Osteoblast (primary cell): Measurements from ENCODE around the gene DENND4A. TPM values are rescaled to one million over a fixed set of nuclear protein-coding genes. Genes with fewer than 3 reads are reported as not detected.
"Not testable (repeated sequence)": the region's sequence is repeated elsewhere in the genome, so short reads cannot be mapped to it uniquely, and the experiment has no call there.

Experiments used
- DNase-seq: peaks from one replicate; pipeline ENCODE4 v3.0.0; 2011; ENCODE audit warnings: low spot score, mixed read lengths; ENCODE audit not compliant: insufficient read length; ENCODE audit errors: missing footprints
- H2AFZ ChIP-seq: 2 replicates; pipeline ENCODE4 v1.6.0; 2011; ENCODE audit warnings: mild to moderate bottlenecking, low read length
- H3K27ac ChIP-seq: 2 replicates; pipeline ENCODE4 v1.5.1; 2011; ENCODE audit warnings: mild to moderate bottlenecking, low read depth, low read length, moderate library complexity
- H3K27me3 ChIP-seq: 2 replicates; pipeline ENCODE4 v1.6.0; 2012; ENCODE audit warnings: mild to moderate bottlenecking, control low read depth, inconsistent platforms, low read length, moderate library complexity; ENCODE audit not compliant: insufficient read depth
- H3K36me3 ChIP-seq: 2 replicates; pipeline ENCODE4 v1.5.1; 2011; ENCODE audit warnings: mild to moderate bottlenecking, low read length, control low read depth, moderate library complexity; ENCODE audit not compliant: insufficient read depth
- H3K4me1 ChIP-seq: 2 replicates; pipeline ENCODE4 v1.5.1; 2011; ENCODE audit warnings: mild to moderate bottlenecking, low read length, control low read depth, moderate library complexity; ENCODE audit not compliant: insufficient read depth
- H3K4me2 ChIP-seq: 2 replicates; pipeline ENCODE4 v1.6.0; 2011; ENCODE audit warnings: mild to moderate bottlenecking, low read length; ENCODE audit not compliant: insufficient read depth
- H3K4me3 ChIP-seq: fragments of 200-600 bp; sonication (generic); 3 replicates; pipeline ENCODE4 v1.5.1; 2012; ENCODE audit warnings: mild to moderate bottlenecking, low read length, inconsistent platforms; ENCODE audit not compliant: insufficient read depth
- H3K79me2 ChIP-seq: 2 replicates; pipeline ENCODE4 v1.6.0; 2012; ENCODE audit warnings: mild to moderate bottlenecking, low read length, control low read depth, inconsistent platforms; ENCODE audit not compliant: insufficient read depth
- H3K9me3 ChIP-seq: 2 replicates; pipeline ENCODE4 v1.5.1; 2011; ENCODE audit warnings: low read depth, low read length, control low read depth
- H4K20me1 ChIP-seq: 2 replicates; pipeline ENCODE4 v1.6.0; 2012; ENCODE audit warnings: mild to moderate bottlenecking, low read length, control low read depth; ENCODE audit not compliant: insufficient read depth
- total RNA-seq: library from RNA; depleted of rRNA; stranded (reverse); fragments of >200 nt; gene quantifications from 2 replicates; pipeline ENCODE4 v1.2.3, GENCODE V29; 2012
- TF ChIP-seq, protein P1 (sequence below): IDR thresholded peaks from 2 replicates; pipeline ENCODE4 v1.5.1; 2011; ENCODE audit warnings: mild to moderate bottlenecking, low read depth, low read length, moderate library complexity; ENCODE audit errors: extremely low read depth

The DENND4A gene
- total RNA-seq, 1 donor = 30.4 TPM

DNA sequence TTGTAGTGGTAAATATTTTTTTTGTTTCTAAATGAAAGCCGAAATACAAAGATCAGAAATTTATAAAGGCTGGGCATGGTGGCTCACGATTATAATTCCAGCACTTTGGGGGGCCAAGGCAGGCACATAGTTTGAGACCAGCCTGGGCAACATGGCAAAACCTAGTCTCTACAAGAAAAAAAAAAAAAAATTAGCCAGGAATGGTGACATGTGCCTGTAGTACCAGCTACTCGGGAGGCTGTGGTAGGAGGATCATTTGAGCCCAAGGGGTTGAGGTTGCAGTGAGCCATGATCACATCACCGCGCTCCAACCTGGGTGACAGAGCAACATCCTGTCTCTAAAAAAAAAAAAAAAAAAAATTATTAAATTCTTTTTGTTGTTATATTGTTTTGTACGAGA is 6.9 kb downstream of the DENND4A start:
- Histone ChIP-seq H4K20me1 (peaks cover 7% of the 10 kb centered on the region), H3K4me2 (no peak overlapping the region), H3K4me3 (no peak overlapping the region), H3K27me3 (no peaks in the 10 kb centered on the region), H3K79me2 (peaks cover 73% of the 10 kb centered on the region), H2AFZ (no peak overlapping the region), H3K4me1 (peaks cover 9% of the 10 kb centered on the region), H3K9me3 (no peaks in the 10 kb centered on the region), H3K36me3 (no peaks in the 10 kb centered on the region), H3K27ac (no peak overlapping the region)
- no peak for DNase-seq
- TF ChIP-seq, protein P1, sequence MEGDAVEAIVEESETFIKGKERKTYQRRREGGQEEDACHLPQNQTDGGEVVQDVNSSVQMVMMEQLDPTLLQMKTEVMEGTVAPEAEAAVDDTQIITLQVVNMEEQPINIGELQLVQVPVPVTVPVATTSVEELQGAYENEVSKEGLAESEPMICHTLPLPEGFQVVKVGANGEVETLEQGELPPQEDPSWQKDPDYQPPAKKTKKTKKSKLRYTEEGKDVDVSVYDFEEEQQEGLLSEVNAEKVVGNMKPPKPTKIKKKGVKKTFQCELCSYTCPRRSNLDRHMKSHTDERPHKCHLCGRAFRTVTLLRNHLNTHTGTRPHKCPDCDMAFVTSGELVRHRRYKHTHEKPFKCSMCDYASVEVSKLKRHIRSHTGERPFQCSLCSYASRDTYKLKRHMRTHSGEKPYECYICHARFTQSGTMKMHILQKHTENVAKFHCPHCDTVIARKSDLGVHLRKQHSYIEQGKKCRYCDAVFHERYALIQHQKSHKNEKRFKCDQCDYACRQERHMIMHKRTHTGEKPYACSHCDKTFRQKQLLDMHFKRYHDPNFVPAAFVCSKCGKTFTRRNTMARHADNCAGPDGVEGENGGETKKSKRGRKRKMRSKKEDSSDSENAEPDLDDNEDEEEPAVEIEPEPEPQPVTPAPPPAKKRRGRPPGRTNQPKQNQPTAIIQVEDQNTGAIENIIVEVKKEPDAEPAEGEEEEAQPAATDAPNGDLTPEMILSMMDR = no peak

DNA sequence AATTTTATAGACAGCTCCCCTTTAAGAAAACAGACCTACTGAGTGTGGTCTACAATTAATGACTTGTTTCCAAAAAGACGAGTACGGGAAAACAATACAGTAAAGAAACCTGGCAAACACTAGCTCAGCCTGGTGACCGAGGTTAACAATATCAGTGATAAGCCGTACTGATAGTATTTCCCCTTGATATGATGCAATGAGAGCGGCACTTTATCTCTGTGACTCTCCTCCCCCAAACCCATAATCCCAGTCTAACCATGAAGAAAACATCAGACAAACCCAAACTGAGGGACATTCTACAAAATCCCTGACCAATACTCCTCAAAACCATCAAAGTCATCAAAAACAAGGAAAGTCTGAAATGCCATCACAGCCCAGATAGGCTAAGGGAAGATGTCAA is 8.2 kb downstream of the DENND4A start:
- no peaks in the 10 kb centered on the region for H3K27me3 ChIP-seq
- no peak overlapping the region for H3K4me2 ChIP-seq
- peaks cover 69% of the 10 kb centered on the region for H3K79me2 ChIP-seq
- H3K4me3 ChIP-seq = no peak overlapping the region
- H3K36me3 ChIP-seq = no peaks in the 10 kb centered on the region
- H4K20me1 ChIP-seq = peaks cover 7% of the 10 kb centered on the region
- TF ChIP-seq, protein P1 = no peak
- no peaks in the 10 kb centered on the region for H3K9me3 ChIP-seq
- no peak overlapping the region for H3K27ac ChIP-seq
- H2AFZ ChIP-seq = no peak overlapping the region
- peaks cover 9% of the 10 kb centered on the region for H3K4me1 ChIP-seq
- DNase-seq = no peak

DNA sequence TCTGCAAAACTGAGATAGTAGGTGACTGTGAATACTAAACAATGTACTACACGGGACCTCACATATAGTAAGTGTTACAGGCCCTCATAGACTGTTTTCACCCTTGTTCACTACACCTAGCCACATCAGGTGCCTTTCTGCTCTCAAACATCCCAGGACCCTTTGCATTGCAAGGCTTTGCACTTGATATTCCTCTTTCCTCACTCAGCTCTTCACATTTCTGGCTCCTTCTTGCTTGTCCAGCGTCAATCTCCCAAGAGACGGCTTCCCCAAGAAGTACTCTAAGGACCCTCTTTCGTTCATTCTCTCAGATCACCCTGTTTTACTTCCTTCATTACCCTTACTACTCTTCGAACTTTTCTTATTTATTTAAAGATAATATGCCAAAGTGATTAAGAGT is 10.0 kb downstream of the DENND4A start:
- H3K36me3 ChIP-seq = no peaks in the 10 kb centered on the region
- H3K27ac ChIP-seq = no peak overlapping the region
- H3K79me2 ChIP-seq = peaks cover 68% of the 10 kb centered on the region

DNA sequence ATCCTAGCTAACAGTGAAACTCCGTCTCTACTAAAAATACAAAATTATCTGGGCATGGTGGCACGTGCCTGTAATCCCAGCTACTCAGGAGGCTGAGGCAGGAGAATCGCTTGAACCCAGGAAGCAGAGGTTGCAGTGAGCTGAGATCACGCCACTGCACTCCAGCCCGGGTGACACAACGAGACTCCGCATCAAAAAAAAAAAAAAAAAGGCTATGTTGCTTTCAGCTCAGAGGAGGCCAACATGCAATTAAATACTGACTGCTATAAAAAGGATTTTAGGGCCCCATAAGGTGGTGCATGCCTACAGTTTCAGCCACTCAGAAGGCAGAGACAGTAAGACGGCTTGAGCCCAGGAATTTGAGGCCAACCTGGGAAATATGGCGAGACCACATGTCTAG is 13.4 kb downstream of the DENND4A start:
- H4K20me1 ChIP-seq, H2AFZ ChIP-seq, H3K4me1 ChIP-seq, DNase-seq, H3K4me2 ChIP-seq, H3K4me3 ChIP-seq, H3K27ac ChIP-seq, H3K27me3 ChIP-seq, H3K36me3 ChIP-seq, H3K9me3 ChIP-seq: not testable (repeated sequence)
- H3K79me2 ChIP-seq = peaks cover 61% of the 10 kb centered on the region

More for the DNA sequence above, 10.0 kb downstream of the DENND4A start:
- H3K4me2 ChIP-seq = no peak overlapping the region
- no peak overlapping the region for H2AFZ ChIP-seq
- TF ChIP-seq, protein P1 = no peak
- H3K27me3 ChIP-seq = no peaks in the 10 kb centered on the region
- peaks cover 2% of the 10 kb centered on the region for H3K4me1 ChIP-seq
- H4K20me1 ChIP-seq = peaks cover 7% of the 10 kb centered on the region
- H3K9me3 ChIP-seq = no peaks in the 10 kb centered on the region
- H3K4me3 ChIP-seq = no peak overlapping the region
- DNase-seq = no peak

DNA sequence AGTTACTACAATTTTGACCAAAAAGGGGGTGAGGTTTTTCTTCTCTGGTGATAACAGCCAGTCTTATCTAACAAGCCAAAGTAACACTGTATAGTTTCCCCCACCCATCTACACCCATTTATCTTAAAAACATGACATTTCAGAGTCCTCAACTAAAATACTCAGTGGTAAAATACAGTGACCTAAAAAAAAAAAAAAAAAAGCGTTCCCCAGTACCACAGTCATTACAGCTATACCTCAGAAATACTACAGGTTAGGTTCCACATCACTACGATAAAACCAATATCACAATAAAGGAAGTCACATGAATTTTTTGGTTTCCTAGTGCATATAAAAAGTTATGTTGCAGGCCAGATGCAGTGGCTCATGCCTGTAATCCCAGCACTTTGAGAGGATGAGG is 13.8 kb downstream of the DENND4A start:
- H3K27ac ChIP-seq = no peak overlapping the region

More for the DNA sequence above, 13.8 kb downstream of the DENND4A start:
- no peak overlapping the region for H3K4me2 ChIP-seq
- H3K4me1 ChIP-seq = no peaks in the 10 kb centered on the region
- no peaks in the 10 kb centered on the region for H3K27me3 ChIP-seq
- peaks cover 62% of the 10 kb centered on the region for H3K79me2 ChIP-seq
- no peak overlapping the region for H2AFZ ChIP-seq
- DNase-seq = no peak
- no peaks in the 10 kb centered on the region for H3K36me3 ChIP-seq
- no peak overlapping the region for H3K4me3 ChIP-seq
- peaks cover 5% of the 10 kb centered on the region for H4K20me1 ChIP-seq
- TF ChIP-seq, protein P1 = no peak
- H3K9me3 ChIP-seq = no peaks in the 10 kb centered on the region
